Measurements from ENCODE around the gene TAP1. TPM values are rescaled to one million over a fixed set of nuclear protein-coding genes. Genes with fewer than 3 reads are reported as not detected.

TAP1 gene
- total RNA-seq, 1 experiment from 2014 or later, result 12.1 TPM

- no peak overlapping the region for H3K9ac ChIP-seq (ENCODE audit: extremely low read depth, insufficient read length, low read length)
- H2AK5ac ChIP-seq (ENCODE audit: insufficient read length, low read length), result no peak overlapping the region
- no peaks in the 10 kb centered on the region for H3K79me1 ChIP-seq (ENCODE audit: insufficient read depth, low read depth, low read length, poor library complexity, severe bottlenecking)
- H3K4me3 Mint-ChIP-seq, result peak overlapping the region; percentile 83 to 89
- no peak overlapping the region for H3K27ac ChIP-seq (ENCODE audit: insufficient read length, low read depth, low read length)
- H4K20me1 ChIP-seq (ENCODE audit: control insufficient read depth, insufficient read depth, insufficient read length), result no peaks in the 10 kb centered on the region
- peaks cover 6% of the 10 kb centered on the region; the same call in 1 of the 2 replicates for H3K27me3 ChIP-seq (ENCODE audit: insufficient read depth, low read length)
- H4K8ac ChIP-seq (replicated peaks; ENCODE audit: insufficient read length, low read depth, low read length), result no peak overlapping the region
- H3K36me3 Mint-ChIP-seq (ENCODE audit: insufficient read depth in 1 of 3, low read depth in 3 of 3), result peaks cover 0 to 20% (median 5%) of the 10 kb centered on the region in 3 experiments; a peak in 5 of 7 replicates
- H3K4me1 ChIP-seq (ENCODE audit: insufficient read depth, low read length), result no peaks in the 10 kb centered on the region; the same call in 1 of the 2 replicates
- H3K27ac Mint-ChIP-seq, result no peak overlapping the region
- no peak overlapping the region for H2BK20ac ChIP-seq (ENCODE audit: low read depth, low read length, poor library complexity, severe bottlenecking)
- no peak overlapping the region for H3K56ac ChIP-seq (ENCODE audit: insufficient read length, low read depth, low read length)
- peaks cover 16% of the 10 kb centered on the region for H3K23me2 ChIP-seq (ENCODE audit: insufficient read length, low read depth, low read length, poor library complexity, severe bottlenecking)
- H3K9me3 Mint-ChIP-seq, result no peaks in the 10 kb centered on the region
- peaks cover 14 to 21% of the 10 kb centered on the region in 2 experiments for H3K4me1 Mint-ChIP-seq
- H4K91ac ChIP-seq (ENCODE audit: insufficient read length, low read depth, low read length), result no peak overlapping the region
- no peak overlapping the region for H2BK12ac ChIP-seq (ENCODE audit: insufficient read length, low read depth, low read length)
- no peak overlapping the region for H2BK120ac ChIP-seq (ENCODE audit: low read depth, low read length, poor library complexity, severe bottlenecking)
- DNase-seq, result peak; percentile 42
- H2AFZ ChIP-seq (ENCODE audit: low read length), result no peak overlapping the region
- peaks cover 66% of the 10 kb centered on the region for H3K27me3 Mint-ChIP-seq (ENCODE audit: low read depth)
- no peak overlapping the region for H3T11ph ChIP-seq (ENCODE audit: low read length)
- TF ChIP-seq, protein P1, sequence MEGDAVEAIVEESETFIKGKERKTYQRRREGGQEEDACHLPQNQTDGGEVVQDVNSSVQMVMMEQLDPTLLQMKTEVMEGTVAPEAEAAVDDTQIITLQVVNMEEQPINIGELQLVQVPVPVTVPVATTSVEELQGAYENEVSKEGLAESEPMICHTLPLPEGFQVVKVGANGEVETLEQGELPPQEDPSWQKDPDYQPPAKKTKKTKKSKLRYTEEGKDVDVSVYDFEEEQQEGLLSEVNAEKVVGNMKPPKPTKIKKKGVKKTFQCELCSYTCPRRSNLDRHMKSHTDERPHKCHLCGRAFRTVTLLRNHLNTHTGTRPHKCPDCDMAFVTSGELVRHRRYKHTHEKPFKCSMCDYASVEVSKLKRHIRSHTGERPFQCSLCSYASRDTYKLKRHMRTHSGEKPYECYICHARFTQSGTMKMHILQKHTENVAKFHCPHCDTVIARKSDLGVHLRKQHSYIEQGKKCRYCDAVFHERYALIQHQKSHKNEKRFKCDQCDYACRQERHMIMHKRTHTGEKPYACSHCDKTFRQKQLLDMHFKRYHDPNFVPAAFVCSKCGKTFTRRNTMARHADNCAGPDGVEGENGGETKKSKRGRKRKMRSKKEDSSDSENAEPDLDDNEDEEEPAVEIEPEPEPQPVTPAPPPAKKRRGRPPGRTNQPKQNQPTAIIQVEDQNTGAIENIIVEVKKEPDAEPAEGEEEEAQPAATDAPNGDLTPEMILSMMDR (conservative IDR thresholded peaks at IDR 0.05), result no peak
- no peak overlapping the region for H2BK5ac ChIP-seq (ENCODE audit: insufficient read length, low read length)
- H3K14ac ChIP-seq (ENCODE audit: insufficient read depth, low read length), result peak overlapping the region; percentile 3; the same call in 1 of the 2 replicates
- no CpG with 5 or more reads among the region's 41 CpGs for WGBS (ENCODE audit: extremely low coverage, insufficient read length, low lambda C conversion rate)
- H3K18ac ChIP-seq (ENCODE audit: insufficient read length, low read depth, low read length), result no peak overlapping the region
- peak overlapping the region; percentile 96 for H3K4me2 ChIP-seq (ENCODE audit: insufficient read depth, insufficient read length, low read length)
- H3K79me2 ChIP-seq (ENCODE audit: insufficient read depth, low read length), result no peaks in the 10 kb centered on the region
- H2BK15ac ChIP-seq (ENCODE audit: low read depth, low read length), result no peak overlapping the region
- H3K9me3 ChIP-seq (ENCODE audit: control insufficient read depth, low read depth, low read length), result no peaks in the 10 kb centered on the region
- no peak overlapping the region for H3K23ac ChIP-seq (ENCODE audit: insufficient read length, low read depth, low read length)
- no peak overlapping the region for H3K4ac ChIP-seq (ENCODE audit: low read depth, low read length)
- no peak overlapping the region for H4K5ac ChIP-seq (ENCODE audit: insufficient read length, low read depth, low read length)
These were observed 512 bp downstream of the TAP1 start for GRCh38 chr6:32852844-32853540.
